ENCODE results near the gene SLC24A3.

- TF ChIP-seq ZFP30 (CRISPR knock-in tag; IDR thresholded peaks at IDR 0.05) (no peak), CREB5 (CRISPR knock-in tag; IDR thresholded peaks at IDR 0.05; ENCODE audit: low read depth) (no peak), ZNF565 (CRISPR knock-in tag; conservative IDR thresholded peaks at IDR 0.05; ENCODE audit: low read depth) (no peak), ISL1 (CRISPR knock-in tag; IDR thresholded peaks at IDR 0.05) (no peak)
Measured at GRCh38 chr20:19617256-19617655, 404.8 kb downstream of the SLC24A3 start.
